Esophagus muscularis mucosa (tissue), 3 donors: ENCODE data around the gene RNASET2.

Experiments used
- POLR2A ChIP-seq: fragments of 450-650 bp; IDR thresholded peaks from one replicate; pipeline ENCODE4 v1.6.1; 2017; ENCODE audit warnings: antibody characterized with exemption, moderate library complexity, mild to moderate bottlenecking, low read depth
- TF ChIP-seq, protein P1 (sequence below), 3 experiments: fragments of 200-600 bp in 2 of 3; fragments of 450-650 bp in 1 of 3; sonication (generic) in 2 of 3; IDR thresholded peaks; one replicate each; pipeline ENCODE4 v1.5.1; 2017 to 2019; ENCODE audit warnings: antibody characterized with exemption in 3 of 3, mild to moderate bottlenecking in 2 of 3, moderate library complexity in 1 of 3

- no peak for TF ChIP-seq POLR2A
- TF ChIP-seq, protein P1, sequence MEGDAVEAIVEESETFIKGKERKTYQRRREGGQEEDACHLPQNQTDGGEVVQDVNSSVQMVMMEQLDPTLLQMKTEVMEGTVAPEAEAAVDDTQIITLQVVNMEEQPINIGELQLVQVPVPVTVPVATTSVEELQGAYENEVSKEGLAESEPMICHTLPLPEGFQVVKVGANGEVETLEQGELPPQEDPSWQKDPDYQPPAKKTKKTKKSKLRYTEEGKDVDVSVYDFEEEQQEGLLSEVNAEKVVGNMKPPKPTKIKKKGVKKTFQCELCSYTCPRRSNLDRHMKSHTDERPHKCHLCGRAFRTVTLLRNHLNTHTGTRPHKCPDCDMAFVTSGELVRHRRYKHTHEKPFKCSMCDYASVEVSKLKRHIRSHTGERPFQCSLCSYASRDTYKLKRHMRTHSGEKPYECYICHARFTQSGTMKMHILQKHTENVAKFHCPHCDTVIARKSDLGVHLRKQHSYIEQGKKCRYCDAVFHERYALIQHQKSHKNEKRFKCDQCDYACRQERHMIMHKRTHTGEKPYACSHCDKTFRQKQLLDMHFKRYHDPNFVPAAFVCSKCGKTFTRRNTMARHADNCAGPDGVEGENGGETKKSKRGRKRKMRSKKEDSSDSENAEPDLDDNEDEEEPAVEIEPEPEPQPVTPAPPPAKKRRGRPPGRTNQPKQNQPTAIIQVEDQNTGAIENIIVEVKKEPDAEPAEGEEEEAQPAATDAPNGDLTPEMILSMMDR (IDR thresholded peaks at IDR 0.05), result no peak
These were observed 2.1 kb downstream of the RNASET2 start for GRCh38 chr6:166954118-166954713.
